Peyer's patch (tissue), 4 donors: ENCODE measurements around the gene RASL12. TPM values are rescaled to one million over a fixed set of nuclear protein-coding genes. Genes with fewer than 3 reads are reported as not detected.

ENCODE experiments used
- DNase-seq, 3 donors: peaks; one replicate each; pipeline ENCODE4 v3.0.0-alpha.2; 2017 to 2019
- H3K27ac ChIP-seq, 4 donors: fragments of 200-600 bp; sonication (generic); one replicate each; pipeline ENCODE4 v1.5.1; 2016 to 2019
- H3K27me3 ChIP-seq, 2 donors: fragments of 200-600 bp; sonication (generic); one replicate each; pipeline ENCODE4 v1.5.1; 2019
- H3K36me3 ChIP-seq, 3 donors: fragments of 200-600 bp; sonication (generic); one replicate each; pipeline ENCODE4 v1.5.1; 2016 to 2019
- H3K4me1 ChIP-seq, 4 donors: fragments of 200-600 bp; sonication (generic); one replicate each; pipeline ENCODE4 v1.5.1; 2016 to 2019
- H3K4me3 ChIP-seq, 4 donors: fragments of 200-600 bp; sonication (generic); 1 replicate in 3 of 4; 2 replicates in 1 of 4; pipeline ENCODE4 v1.5.1; 2016 to 2019; ENCODE audit warnings: mild to moderate bottlenecking in 1 of 4
- H3K9me3 ChIP-seq, 4 donors: fragments of 200-600 bp; sonication (generic); one replicate each; pipeline ENCODE4 v1.5.1; 2016 to 2019; ENCODE audit warnings: mild to moderate bottlenecking in 1 of 4
- POLR2A ChIP-seq, 2 donors: fragments of 450-650 bp; IDR thresholded peaks; one replicate each; pipeline ENCODE4 v1.5.1; 2017; ENCODE audit warnings: antibody characterized with exemption in 2 of 2, mild to moderate bottlenecking in 2 of 2, moderate library complexity in 2 of 2
- total RNA-seq, 4 donors: library from RNA; depleted of rRNA; stranded (reverse); fragments of >200 nt; gene quantifications; one replicate each; pipeline ENCODE4 v1.1.0, GENCODE V29; 2016
- TF ChIP-seq, protein P1 (sequence below), 6 experiments: fragments of 450-650 bp in 4 of 6; fragments of 200-600 bp in 2 of 6; sonication (generic) in 1 of 6; IDR thresholded peaks; one replicate each; pipeline ENCODE4 v1.5.1; 2017 to 2019; ENCODE audit warnings: antibody characterized with exemption in 6 of 6, mild to moderate bottlenecking in 3 of 6, moderate library complexity in 1 of 6

The RASL12 gene, protein sequence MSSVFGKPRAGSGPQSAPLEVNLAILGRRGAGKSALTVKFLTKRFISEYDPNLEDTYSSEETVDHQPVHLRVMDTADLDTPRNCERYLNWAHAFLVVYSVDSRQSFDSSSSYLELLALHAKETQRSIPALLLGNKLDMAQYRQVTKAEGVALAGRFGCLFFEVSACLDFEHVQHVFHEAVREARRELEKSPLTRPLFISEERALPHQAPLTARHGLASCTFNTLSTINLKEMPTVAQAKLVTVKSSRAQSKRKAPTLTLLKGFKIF
- 10 to 100 TPM in 2 of 4 donors, 1 to 10 TPM in 2; 5.1 to 23.1 (median 8.5) TPM for total RNA-seq

DNA sequence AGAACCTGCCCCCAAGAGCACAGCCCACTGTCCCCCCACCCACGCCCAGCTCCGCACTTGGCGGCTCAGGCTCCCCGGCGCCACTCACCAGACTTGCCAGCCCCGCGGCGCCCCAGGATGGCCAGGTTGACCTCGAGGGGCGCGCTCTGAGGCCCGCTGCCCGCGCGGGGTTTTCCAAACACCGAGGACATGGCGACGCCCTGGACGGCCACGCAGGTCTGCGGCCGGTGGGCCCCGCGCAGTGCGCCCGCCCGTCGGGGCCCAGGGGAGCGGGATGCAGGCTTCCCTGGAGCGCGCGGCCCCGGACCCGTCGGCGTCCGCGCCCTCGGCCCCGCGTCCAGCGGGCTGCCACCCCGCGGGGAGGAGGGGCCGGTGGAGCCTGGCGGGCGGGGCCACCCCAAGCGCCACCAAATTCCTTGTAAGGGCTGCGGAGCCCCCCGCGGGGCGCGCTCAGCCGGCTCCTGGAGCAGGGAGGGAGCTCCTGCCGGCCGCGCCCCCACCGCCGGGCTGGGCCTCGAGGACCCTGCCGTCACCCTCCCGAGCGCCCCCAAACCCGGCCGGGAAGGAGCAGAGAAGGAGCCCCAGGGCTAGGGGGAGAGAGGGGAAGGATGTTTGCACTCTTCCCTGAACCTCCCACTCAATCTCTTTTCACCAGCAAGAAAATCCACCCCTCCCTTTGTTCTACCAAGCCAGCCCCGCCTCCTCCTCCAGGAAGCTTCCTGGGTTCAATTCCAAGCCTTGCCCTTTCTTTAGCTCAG, at the start of gene RASL12:
Gene RASL12 (minus strand): TSS at position 347 of the 758 bp plus-strand sequence. CDS start 156 bp downstream, at position 191.
- H3K4me3 ChIP-seq = peak within 1 kb of the TSS; percentile 29 to 67 (median 42)
- no peaks in the 10 kb centered on the region for H3K36me3 ChIP-seq
- DNase-seq = no peak
- peaks cover 0 to 9% of the 10 kb centered on the region in 2 donors for H3K27me3 ChIP-seq
- peaks cover 0 to 32% (median 0%) of the 10 kb centered on the region in 4 donors for H3K4me1 ChIP-seq
- TF ChIP-seq POLR2A (IDR thresholded peaks at IDR 0.05) = no peak
- TF ChIP-seq, protein P1, sequence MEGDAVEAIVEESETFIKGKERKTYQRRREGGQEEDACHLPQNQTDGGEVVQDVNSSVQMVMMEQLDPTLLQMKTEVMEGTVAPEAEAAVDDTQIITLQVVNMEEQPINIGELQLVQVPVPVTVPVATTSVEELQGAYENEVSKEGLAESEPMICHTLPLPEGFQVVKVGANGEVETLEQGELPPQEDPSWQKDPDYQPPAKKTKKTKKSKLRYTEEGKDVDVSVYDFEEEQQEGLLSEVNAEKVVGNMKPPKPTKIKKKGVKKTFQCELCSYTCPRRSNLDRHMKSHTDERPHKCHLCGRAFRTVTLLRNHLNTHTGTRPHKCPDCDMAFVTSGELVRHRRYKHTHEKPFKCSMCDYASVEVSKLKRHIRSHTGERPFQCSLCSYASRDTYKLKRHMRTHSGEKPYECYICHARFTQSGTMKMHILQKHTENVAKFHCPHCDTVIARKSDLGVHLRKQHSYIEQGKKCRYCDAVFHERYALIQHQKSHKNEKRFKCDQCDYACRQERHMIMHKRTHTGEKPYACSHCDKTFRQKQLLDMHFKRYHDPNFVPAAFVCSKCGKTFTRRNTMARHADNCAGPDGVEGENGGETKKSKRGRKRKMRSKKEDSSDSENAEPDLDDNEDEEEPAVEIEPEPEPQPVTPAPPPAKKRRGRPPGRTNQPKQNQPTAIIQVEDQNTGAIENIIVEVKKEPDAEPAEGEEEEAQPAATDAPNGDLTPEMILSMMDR (IDR thresholded peaks at IDR 0.05) = no peak
- H3K27ac ChIP-seq = peak within 1 kb of the TSS; percentile 62 to 80 (median 74)
- H3K9me3 ChIP-seq = no peaks in the 10 kb centered on the region

DNA sequence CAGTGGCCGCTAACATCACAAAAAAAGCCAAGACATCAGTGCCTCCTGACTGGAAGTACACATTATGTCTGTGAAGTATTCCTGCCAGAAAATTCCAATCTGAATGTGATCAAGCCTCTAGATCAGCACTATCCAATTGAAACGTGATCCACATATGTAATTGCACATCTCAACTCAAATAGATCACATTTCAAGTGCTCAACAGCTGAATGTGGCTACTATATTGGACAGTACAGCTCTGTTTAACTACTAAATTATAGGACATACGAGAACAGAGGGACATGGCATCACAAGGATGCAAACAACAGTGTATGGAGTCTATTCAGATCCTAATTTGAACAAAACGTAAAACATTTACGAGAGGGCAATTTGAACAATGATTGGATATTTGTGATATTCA, 47.8 kb upstream of the RASL12 start:
- H3K4me1 ChIP-seq = no peaks in the 10 kb centered on the region
- no peak overlapping the region for H3K4me3 ChIP-seq
- H3K27ac ChIP-seq = no peak overlapping the region
- H3K27me3 ChIP-seq = no peaks in the 10 kb centered on the region
- no peaks in the 10 kb centered on the region for H3K9me3 ChIP-seq
- DNase-seq = no peak
- TF ChIP-seq POLR2A (IDR thresholded peaks at IDR 0.05) = no peak
- peaks cover 0 to 88% (median 0%) of the 10 kb centered on the region in 3 donors for H3K36me3 ChIP-seq

DNA sequence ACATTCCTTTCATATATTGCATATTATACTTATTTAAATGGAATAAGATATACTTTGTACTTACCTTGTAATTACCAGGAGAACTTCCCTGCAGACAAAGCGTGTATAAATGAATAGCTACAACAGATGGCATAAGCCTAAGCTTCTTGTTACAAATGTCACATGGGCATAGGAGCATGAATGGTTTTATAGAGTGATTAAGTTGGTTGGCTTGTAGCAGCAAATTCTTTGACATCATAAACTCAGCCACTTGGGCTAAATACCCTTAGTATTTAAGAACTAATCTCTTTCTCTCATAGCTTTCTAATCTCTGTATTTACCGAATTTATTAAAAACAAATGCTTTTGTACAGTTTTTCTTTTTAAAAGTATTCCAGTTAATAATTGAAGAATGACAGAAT, 47.3 kb upstream of the RASL12 start, which contains the start of gene UBAP1L:
Gene UBAP1L (minus strand): TSS at position 115 of the 400 bp plus-strand sequence. CDS start 8,985 bp downstream, outside the sequence.
- no peak within 1 kb of the TSS for H3K4me3 ChIP-seq
- H3K4me1 ChIP-seq = no peaks in the 10 kb centered on the region
- DNase-seq = no peak
- TF ChIP-seq, protein P1 (IDR thresholded peaks at IDR 0.05) = no peak
- no peak for TF ChIP-seq POLR2A (IDR thresholded peaks at IDR 0.05)
- H3K36me3 ChIP-seq = peaks cover 0 to 83% (median 0%) of the 10 kb centered on the region in 3 donors
- H3K9me3 ChIP-seq = no peaks in the 10 kb centered on the region
- H3K27me3 ChIP-seq = no peaks in the 10 kb centered on the region
- H3K27ac ChIP-seq = no peak within 1 kb of the TSS

DNA sequence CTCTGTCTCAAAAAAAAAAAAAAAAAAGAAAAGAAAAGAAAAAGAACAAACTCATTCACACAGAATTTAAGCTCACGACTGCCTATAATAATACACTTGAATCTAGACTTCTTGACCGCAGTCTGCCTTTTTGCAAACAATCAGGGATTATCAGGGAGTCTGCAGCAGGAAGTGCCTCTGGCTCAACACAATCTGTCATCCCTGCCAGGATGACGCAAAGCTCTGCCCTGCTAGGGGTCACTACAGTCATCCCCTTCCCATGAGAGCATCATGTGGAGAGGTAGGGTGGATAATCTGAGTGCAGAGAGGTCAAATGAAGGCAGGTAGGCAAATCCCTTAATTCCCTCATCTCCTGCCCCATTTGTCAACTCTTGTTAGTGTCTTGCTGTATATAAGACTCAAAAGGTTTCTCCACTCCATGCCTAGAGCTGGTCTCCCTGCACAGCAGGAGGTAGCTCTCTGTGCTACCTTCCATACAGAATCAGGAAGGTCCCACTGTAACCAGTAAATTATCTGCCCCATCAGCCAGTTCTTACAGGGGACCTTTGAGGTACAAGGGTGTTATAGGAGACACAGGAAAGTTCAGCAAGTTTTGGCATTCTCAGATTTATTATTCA, 43.0 kb upstream of the RASL12 start:
- Histone ChIP-seq H3K4me3 (no peak overlapping the region), H3K36me3 (peaks cover 0 to 47% (median 0%) of the 10 kb centered on the region in 3 donors), H3K27ac (no peak overlapping the region), H3K4me1 (no peaks in the 10 kb centered on the region), H3K27me3 (no peaks in the 10 kb centered on the region), H3K9me3 (no peaks in the 10 kb centered on the region)
- DNase-seq = no peak
- no peak for TF ChIP-seq POLR2A (IDR thresholded peaks at IDR 0.05)
- TF ChIP-seq, protein P1 (IDR thresholded peaks at IDR 0.05) = no peak

DNA sequence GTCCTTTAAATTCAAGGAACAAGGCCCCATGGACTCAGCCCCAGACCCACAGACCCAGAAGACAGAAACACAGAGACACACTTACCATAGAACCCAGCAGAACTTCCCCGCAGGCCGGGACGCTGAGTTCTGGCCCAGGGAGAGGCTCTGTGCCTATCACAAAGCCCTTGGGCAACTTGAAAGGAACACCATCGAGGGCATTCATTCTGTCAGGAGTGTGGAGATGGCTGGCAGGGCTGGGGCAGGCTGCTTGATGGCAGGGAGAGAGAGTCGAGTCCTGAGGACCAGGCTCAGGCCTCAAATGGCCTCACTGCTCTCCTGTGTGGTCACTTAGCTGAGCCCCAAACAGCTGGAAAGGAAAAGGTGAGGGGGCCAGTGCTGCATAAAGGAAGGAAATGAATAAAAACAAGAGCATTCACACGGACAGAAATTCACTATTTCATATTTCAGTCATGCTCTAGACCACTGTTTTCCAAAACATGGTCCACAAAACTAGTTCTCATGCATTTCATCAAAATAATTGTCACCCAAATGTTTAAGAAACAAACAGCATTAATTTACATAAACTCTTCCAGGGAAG, 38.3 kb upstream of the RASL12 start:
- no peaks in the 10 kb centered on the region for H3K9me3 ChIP-seq
- H3K4me3 ChIP-seq = no peak overlapping the region
- no peaks in the 10 kb centered on the region for H3K4me1 ChIP-seq
- H3K27me3 ChIP-seq = no peaks in the 10 kb centered on the region
- TF ChIP-seq, protein P1 (IDR thresholded peaks at IDR 0.05) = no peak
- no peak for TF ChIP-seq POLR2A (IDR thresholded peaks at IDR 0.05)
- H3K36me3 ChIP-seq = peaks cover 0 to 31% (median 0%) of the 10 kb centered on the region in 3 donors
- no peak overlapping the region for H3K27ac ChIP-seq
- DNase-seq = no peak
